ENCODE measurements around the gene SFSWAP. TPM values are rescaled to one million over a fixed set of nuclear protein-coding genes. Genes with fewer than 3 reads are reported as not detected.
"Not testable (repeated sequence)": the region's sequence is repeated elsewhere in the genome, so short reads cannot be mapped to it uniquely, and the experiment has no call there.

Gene SFSWAP
- total RNA-seq, 4 donors from 2014 or later, result 49.8 to 88.8 (median 71.3) TPM

DNA sequence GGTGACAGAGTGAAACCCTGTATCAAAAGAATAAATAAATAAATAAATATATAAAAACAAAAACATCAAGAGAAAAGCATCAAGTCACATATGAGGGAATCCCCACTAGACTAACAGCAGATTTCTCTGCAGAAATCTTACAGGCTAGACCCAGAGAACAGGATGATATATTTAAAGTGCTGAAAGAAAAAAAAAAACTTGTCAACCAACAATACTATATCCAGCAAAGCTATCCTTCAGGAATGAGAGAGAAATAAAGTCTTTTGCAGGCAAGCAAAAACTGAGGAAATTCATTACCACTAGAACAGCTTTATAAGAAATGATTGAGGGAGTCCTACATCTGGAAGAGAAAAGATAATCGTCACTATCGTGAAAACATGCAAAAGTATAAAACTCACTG, 6.4 kb upstream of the SFSWAP start:
- TF ChIP-seq, protein P1, sequence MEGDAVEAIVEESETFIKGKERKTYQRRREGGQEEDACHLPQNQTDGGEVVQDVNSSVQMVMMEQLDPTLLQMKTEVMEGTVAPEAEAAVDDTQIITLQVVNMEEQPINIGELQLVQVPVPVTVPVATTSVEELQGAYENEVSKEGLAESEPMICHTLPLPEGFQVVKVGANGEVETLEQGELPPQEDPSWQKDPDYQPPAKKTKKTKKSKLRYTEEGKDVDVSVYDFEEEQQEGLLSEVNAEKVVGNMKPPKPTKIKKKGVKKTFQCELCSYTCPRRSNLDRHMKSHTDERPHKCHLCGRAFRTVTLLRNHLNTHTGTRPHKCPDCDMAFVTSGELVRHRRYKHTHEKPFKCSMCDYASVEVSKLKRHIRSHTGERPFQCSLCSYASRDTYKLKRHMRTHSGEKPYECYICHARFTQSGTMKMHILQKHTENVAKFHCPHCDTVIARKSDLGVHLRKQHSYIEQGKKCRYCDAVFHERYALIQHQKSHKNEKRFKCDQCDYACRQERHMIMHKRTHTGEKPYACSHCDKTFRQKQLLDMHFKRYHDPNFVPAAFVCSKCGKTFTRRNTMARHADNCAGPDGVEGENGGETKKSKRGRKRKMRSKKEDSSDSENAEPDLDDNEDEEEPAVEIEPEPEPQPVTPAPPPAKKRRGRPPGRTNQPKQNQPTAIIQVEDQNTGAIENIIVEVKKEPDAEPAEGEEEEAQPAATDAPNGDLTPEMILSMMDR (IDR thresholded peaks at IDR 0.05), result no peak
- TF ChIP-seq EP300 (IDR thresholded peaks at IDR 0.05), result no peak
- TF ChIP-seq POLR2A (IDR thresholded peaks at IDR 0.05), result no peak
- no peak for DNase-seq (ENCODE audit: low spot score in 2 of 2)

DNA sequence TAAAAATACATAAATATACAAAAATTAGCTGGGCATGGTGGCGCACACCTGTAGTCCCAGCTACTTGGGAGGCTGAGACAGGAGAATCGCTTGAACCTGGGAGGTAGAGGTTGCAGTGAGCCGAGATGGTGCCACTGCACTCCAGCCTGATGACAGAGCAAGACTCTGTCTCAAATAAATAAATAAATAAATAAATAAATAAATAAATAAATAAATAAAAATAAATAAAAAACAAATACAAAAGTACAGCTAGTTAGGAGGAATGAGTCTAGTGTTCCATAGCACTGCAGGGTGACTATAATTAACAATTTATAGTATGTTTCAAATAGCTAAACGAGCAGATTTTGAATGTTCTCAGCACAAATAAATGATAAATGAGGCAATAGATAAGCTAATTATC, 4.2 kb upstream of the SFSWAP start:
- H3K27me3 ChIP-seq; DNase-seq (ENCODE audit: low spot score in 2 of 2); H3K36me3 ChIP-seq; H3K4me1 ChIP-seq; H3K4me3 ChIP-seq; H3K27ac ChIP-seq: not testable (repeated sequence)
- WGBS, 2 donors, result 83 to 86% methylated on average over 4 of the region's 4 CpGs
- peaks cover 0 to 34% (median 6%) of the 10 kb centered on the region in 4 donors for H3K9me3 ChIP-seq

More for the DNA sequence above, 6.4 kb upstream of the SFSWAP start:
- WGBS, 2 donors, result 75 to 95% methylated on average over 2 of the region's 2 CpGs
- Histone ChIP-seq H3K4me1 (no peaks in the 10 kb centered on the region), H3K4me3 (no peak overlapping the region), H3K36me3 (no peaks in the 10 kb centered on the region), H3K27me3 (no peaks in the 10 kb centered on the region), H3K9me3 (peaks cover 0 to 34% (median 6%) of the 10 kb centered on the region in 4 donors), H3K27ac (no peak overlapping the region)

DNA sequence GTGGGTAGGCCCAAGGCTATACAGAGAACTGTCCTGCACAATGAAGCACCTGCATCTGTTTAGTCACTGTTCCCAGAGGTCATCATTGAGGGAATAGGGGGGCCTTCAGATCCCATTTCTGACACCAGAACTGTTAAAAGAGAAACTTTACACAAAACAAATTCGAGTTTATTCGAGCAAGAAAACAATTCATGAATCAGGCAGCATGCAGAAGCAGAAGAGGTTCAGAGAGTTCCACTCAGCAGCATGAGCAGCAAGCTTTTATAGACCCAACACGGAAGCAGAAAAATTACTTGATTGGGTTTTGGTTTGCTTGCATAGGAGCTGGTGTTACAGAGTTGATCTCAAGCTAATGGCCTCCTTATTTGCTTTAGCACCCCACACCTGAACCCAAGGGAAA, 1.7 kb upstream of the SFSWAP start:
- H3K4me3 ChIP-seq, result no peak overlapping the region
- H3K9me3 ChIP-seq, result peaks cover 0 to 15% (median 4%) of the 10 kb centered on the region in 4 donors
- WGBS, 2 donors, result 93 to 96% methylated on average over 3 of the region's 3 CpGs
- no peak overlapping the region for H3K27ac ChIP-seq
- DNase-seq (ENCODE audit: low spot score in 2 of 2), result no peak
- TF ChIP-seq, protein P1 (IDR thresholded peaks at IDR 0.05), result no peak
- no peak for TF ChIP-seq EP300 (IDR thresholded peaks at IDR 0.05)
- no peak for TF ChIP-seq POLR2A (IDR thresholded peaks at IDR 0.05)
- peaks cover 0 to 4% (median 0%) of the 10 kb centered on the region in 3 donors for H3K36me3 ChIP-seq
- peaks cover 0 to 26% (median 14%) of the 10 kb centered on the region in 4 donors for H3K4me1 ChIP-seq
- H3K27me3 ChIP-seq, result no peaks in the 10 kb centered on the region

DNA sequence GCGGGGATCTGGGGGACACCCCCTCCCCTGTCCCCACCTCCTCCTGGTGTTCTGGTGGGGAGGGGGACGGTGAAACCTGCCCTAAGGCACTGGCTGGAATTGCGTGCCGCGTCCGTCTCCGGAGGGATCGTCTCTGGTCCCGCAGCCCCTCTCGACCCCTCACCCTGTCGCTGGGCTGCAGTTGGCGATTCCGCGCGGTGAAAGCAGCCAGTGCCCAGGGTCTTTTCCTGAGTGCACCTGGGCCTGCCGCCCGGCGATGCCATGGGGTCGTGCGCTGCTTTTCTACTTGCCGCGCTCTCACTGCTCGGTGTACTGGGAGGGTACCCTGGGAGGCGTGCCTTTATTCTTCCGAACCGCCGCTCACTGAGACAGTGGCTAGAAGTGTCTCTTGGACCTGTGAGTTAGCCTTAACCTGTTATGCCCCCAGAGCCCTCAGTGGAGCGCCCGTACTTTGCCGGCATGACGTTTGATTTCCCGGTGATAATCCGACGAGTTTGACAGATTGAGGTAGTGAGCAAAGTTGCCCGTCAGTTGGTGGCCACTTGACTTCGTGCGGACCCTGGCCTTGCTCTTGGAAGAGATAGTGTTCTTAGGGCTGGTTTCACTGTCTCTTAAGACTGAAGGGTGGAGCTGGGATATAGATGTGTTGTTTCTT, 788 bp downstream of the SFSWAP start:
- TF ChIP-seq, protein P1 (IDR thresholded peaks at IDR 0.05), result no peak
- no peak for TF ChIP-seq POLR2A (IDR thresholded peaks at IDR 0.05)
- no peak for TF ChIP-seq EP300 (IDR thresholded peaks at IDR 0.05)
- no peak for DNase-seq (ENCODE audit: low spot score in 2 of 2)
- Histone ChIP-seq H3K36me3 (peaks cover 0 to 29% (median 12%) of the 10 kb centered on the region in 3 donors), H3K27me3 (no peaks in the 10 kb centered on the region), H3K27ac (peak overlapping the region in 3 of 4 donors; percentile 95 to 98 (median 97)), H3K4me1 (peaks cover 0 to 26% (median 14%) of the 10 kb centered on the region in 4 donors), H3K9me3 (no peaks in the 10 kb centered on the region), H3K4me3 (peak overlapping the region; percentile 92 to 99 (median 96))
- WGBS, 2 donors, result 0 to 1% methylated on average over 29 to 33 of the region's 37 CpGs

DNA sequence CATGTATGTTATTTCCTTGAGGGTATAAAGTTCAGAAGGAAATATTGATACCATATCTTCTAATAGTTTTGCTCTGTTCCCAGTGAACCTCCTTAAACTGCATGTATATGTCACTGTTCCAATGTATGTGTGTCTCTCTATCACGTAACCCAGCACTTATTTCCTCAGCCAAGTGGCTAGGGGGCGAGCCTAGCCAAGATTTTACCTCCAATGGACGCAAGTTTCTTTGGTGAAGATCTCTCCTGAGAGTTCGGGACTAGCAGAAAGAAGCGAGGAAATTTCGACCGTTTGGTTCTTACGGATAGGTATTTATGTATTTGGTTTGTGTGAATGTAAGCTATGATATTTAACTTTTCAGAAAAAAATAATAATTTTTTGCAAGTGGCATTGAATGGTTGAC, 2.5 kb downstream of the SFSWAP start:
- no peaks in the 10 kb centered on the region for H3K9me3 ChIP-seq
- H3K27ac ChIP-seq, result no peak overlapping the region
- no peak overlapping the region for H3K4me3 ChIP-seq
- DNase-seq (ENCODE audit: low spot score in 2 of 2), result no peak
- H3K4me1 ChIP-seq, result peaks cover 0 to 26% (median 14%) of the 10 kb centered on the region in 4 donors
- TF ChIP-seq, protein P1 (IDR thresholded peaks at IDR 0.05), result no peak
- TF ChIP-seq EP300 (IDR thresholded peaks at IDR 0.05), result no peak
- no peak for TF ChIP-seq POLR2A (IDR thresholded peaks at IDR 0.05)
- H3K27me3 ChIP-seq, result no peaks in the 10 kb centered on the region
- H3K36me3 ChIP-seq, result peaks cover 0 to 44% (median 12%) of the 10 kb centered on the region in 3 donors
- WGBS, 2 donors, result 71 to 72% methylated on average over 8 of the region's 8 CpGs

Measured in tibial nerve (tissue), 4 donors.